CD14-positive monocyte (primary cell): ENCODE data around the gene MAMSTR. TPM values are rescaled to one million over a fixed set of nuclear protein-coding genes. Genes with fewer than 3 reads are reported as not detected.

Experiments used
- DNase-seq, 3 donors: peaks; one replicate each; pipeline ENCODE4 v3.0.0-alpha.2; 2011 to 2022
- H2AFZ ChIP-seq: 2 replicates; pipeline ENCODE4 v1.6.0; 2012; ENCODE audit warnings: mild to moderate bottlenecking, low read depth, low read length, inconsistent platforms; ENCODE audit not compliant: insufficient read depth, poor library complexity, severe bottlenecking
- H3K27ac ChIP-seq, 2 donors: 1 replicate in 1 of 2; 2 replicates in 1 of 2; pipeline ENCODE4 v1.5.1; 2012 to 2013; ENCODE audit warnings: low read length in 2 of 2, control low read depth in 1 of 2, inconsistent platforms in 1 of 2, low read depth in 1 of 2, mild to moderate bottlenecking in 1 of 2
- H3K27me3 ChIP-seq, 2 donors: one replicate each; pipeline versions ENCODE4 v1.6.0 to v1.6.1; 2011 to 2013; ENCODE audit warnings: low read length in 2 of 2; ENCODE audit not compliant: control insufficient read depth in 2 of 2, insufficient read depth in 2 of 2
- H3K36me3 ChIP-seq, 2 donors: replicated peaks in 1 of 2; 1 replicate in 1 of 2; 2 replicates in 1 of 2; pipeline versions ENCODE4 v1.5.1 to v1.6.1; 2012 to 2013; ENCODE audit warnings: low read length in 2 of 2, control low read depth in 1 of 2, inconsistent platforms in 1 of 2, mild to moderate bottlenecking in 1 of 2; ENCODE audit not compliant: insufficient read depth in 2 of 2, control insufficient read depth in 1 of 2
- H3K4me1 ChIP-seq, 2 donors: 1 replicate in 1 of 2; 2 replicates in 1 of 2; pipeline versions ENCODE4 v1.5.1 to v1.6.1; 2012 to 2013; ENCODE audit warnings: low read length in 2 of 2, control low read depth in 1 of 2, inconsistent platforms in 1 of 2, mild to moderate bottlenecking in 1 of 2, moderate library complexity in 1 of 2; ENCODE audit not compliant: insufficient read depth in 2 of 2, control insufficient read depth in 1 of 2
- H3K4me2 ChIP-seq: replicated peaks from 2 replicates; pipeline ENCODE3; 2012; ENCODE audit warnings: low read length, moderate library complexity, mild to moderate bottlenecking; ENCODE audit not compliant: poor library complexity, severe bottlenecking; ENCODE audit errors: extremely low read depth
- H3K4me3 ChIP-seq, 3 experiments: fragments of 200-600 bp in 1 of 3; sonication (generic) in 1 of 3; replicated peaks in 1 of 3; 1 replicate in 2 of 3; 2 replicates in 1 of 3; pipeline ENCODE4 v1.5.1; 2011 to 2013; ENCODE audit warnings: low read length in 3 of 3, mild to moderate bottlenecking in 3 of 3, control low read depth in 2 of 3, low read depth in 2 of 3, inconsistent platforms in 1 of 3, moderate library complexity in 1 of 3
- H3K79me2 ChIP-seq: 2 replicates; pipeline ENCODE4 v1.6.0; 2012; ENCODE audit warnings: mild to moderate bottlenecking, control low read depth, inconsistent platforms, low read length, moderate library complexity; ENCODE audit not compliant: insufficient read depth
- H3K9ac ChIP-seq: 2 replicates; pipeline ENCODE4 v1.6.0; 2017; ENCODE audit warnings: low read length, mild to moderate bottlenecking; ENCODE audit not compliant: insufficient read depth, poor library complexity, severe bottlenecking
- H3K9me3 ChIP-seq, 2 donors: replicated peaks in 1 of 2; 1 replicate in 1 of 2; 2 replicates in 1 of 2; pipeline versions ENCODE4 v1.5.1 to v1.6.1; 2012 to 2013; ENCODE audit warnings: low read length in 2 of 2, control low read depth in 1 of 2; ENCODE audit not compliant: control insufficient read depth in 1 of 2, insufficient read depth in 1 of 2
- H4K20me1 ChIP-seq: 2 replicates; pipeline ENCODE4 v1.6.0; 2012; ENCODE audit warnings: mild to moderate bottlenecking, low read length, control low read depth, moderate library complexity; ENCODE audit not compliant: insufficient read depth
- H3K27ac Mint-ChIP-seq, 7 donors: one replicate each; pipeline ENCODE4 v1.8.0; 2020; ENCODE audit warnings: mild to moderate bottlenecking in 7 of 7, mixed read lengths in 7 of 7, moderate library complexity in 6 of 7, inconsistent platforms in 2 of 7
- H3K27me3 Mint-ChIP-seq, 3 donors: one replicate each; pipeline ENCODE4 v1.8.0; 2021 to 2022; ENCODE audit warnings: low read depth in 3 of 3, mild to moderate bottlenecking in 3 of 3, mixed read lengths in 3 of 3, moderate library complexity in 3 of 3, inconsistent platforms in 1 of 3
- H3K36me3 Mint-ChIP-seq, 2 donors: one replicate each; pipeline ENCODE4 v1.8.0; 2020; ENCODE audit warnings: mixed read lengths in 2 of 2, inconsistent platforms in 1 of 2, mild to moderate bottlenecking in 1 of 2
- H3K4me1 Mint-ChIP-seq: one replicate; pipeline ENCODE4 v1.8.0; 2020; ENCODE audit warnings: mild to moderate bottlenecking, mixed read lengths
- H3K4me3 Mint-ChIP-seq, 2 donors: one replicate each; pipeline ENCODE4 v1.8.0; 2020; ENCODE audit warnings: mild to moderate bottlenecking in 2 of 2, mixed read lengths in 2 of 2, moderate library complexity in 1 of 2
- H3K9me3 Mint-ChIP-seq, 7 donors: one replicate each; pipeline ENCODE4 v1.8.0; 2020 to 2022; ENCODE audit warnings: mixed read lengths in 7 of 7, mild to moderate bottlenecking in 6 of 7, moderate library complexity in 6 of 7, inconsistent platforms in 2 of 7
- WGBS: methylation state at CpG from one replicate; pipeline ENCODE4 v1.1.5; 2013; ENCODE audit warnings: missing lambda C conversion rate; ENCODE audit not compliant: insufficient coverage; 5-methylcytosine and 5-hydroxymethylcytosine counted together
- intact Hi-C, 2 donors: fragments of 100-400 bp; cut with micrococcal nuclease; formaldehyde crosslinking; loops; one replicate each; pipeline versions ENCODE4 v1.15.0 to v1.15.1; 2023
- polyA plus RNA-seq, 3 donors: library from polyadenylated mRNA; depleted of rRNA in 1 of 3; unstranded in 2 of 3; stranded (reverse) in 1 of 3; fragments of 300-500 nt in 2 of 3; fragments of >200 nt in 1 of 3; fragmentation: Illumina TruSeq in 2 of 3; gene quantifications; 1 replicate in 2 of 3; 2 replicates in 1 of 3; pipeline ENCODE4 v1.2.3, GENCODE V29; 2012 to 2021
- TF ChIP-seq, protein P1 (sequence below): fragments of 200-600 bp; IDR thresholded peaks from one replicate; pipeline ENCODE4 v1.8.0; 2022; ENCODE audit warnings: antibody characterized with exemption, mild to moderate bottlenecking

Gene MAMSTR
- polyA plus RNA-seq, 3 donors = 0.07 TPM; not detected in 2

DNA sequence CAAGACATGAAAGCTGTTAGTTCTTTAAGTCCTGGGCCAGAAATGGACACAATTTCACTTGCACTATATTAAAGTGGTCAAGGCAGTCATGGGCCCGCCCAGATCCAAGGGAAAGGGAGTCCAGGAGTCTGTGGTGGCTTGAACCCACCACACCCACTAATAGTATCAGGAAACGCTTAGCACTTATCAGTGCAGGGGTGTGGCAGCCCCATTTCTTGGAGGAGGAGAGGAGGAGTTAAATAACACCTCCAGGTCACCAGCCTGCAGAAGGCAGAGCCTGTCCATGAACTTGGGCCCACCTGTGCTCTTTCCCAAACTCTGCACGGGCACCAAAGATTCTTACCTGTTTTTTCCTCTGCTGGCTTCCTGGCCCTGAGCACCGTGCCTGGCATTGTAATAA lies 41.3 kb downstream of the MAMSTR start:
- no peaks in the 10 kb centered on the region for H4K20me1 ChIP-seq
- H3K4me3 ChIP-seq = no peak overlapping the region
- no peak overlapping the region for H3K4me3 Mint-ChIP-seq
- no peak overlapping the region for H3K9ac ChIP-seq
- 100% methylated on average over 1 of the region's 4 CpGs for WGBS
- DNase-seq = no peak
- H3K9me3 Mint-ChIP-seq = no peaks in the 10 kb centered on the region
- H3K27me3 ChIP-seq = no peaks in the 10 kb centered on the region
- H3K36me3 ChIP-seq = no peaks in the 10 kb centered on the region
- H3K4me1 Mint-ChIP-seq = peaks cover 10% of the 10 kb centered on the region
- no peak overlapping the region for H3K27ac Mint-ChIP-seq
- H3K4me2 ChIP-seq = no peak overlapping the region
- no peaks in the 10 kb centered on the region for H3K36me3 Mint-ChIP-seq
- TF ChIP-seq, protein P1, sequence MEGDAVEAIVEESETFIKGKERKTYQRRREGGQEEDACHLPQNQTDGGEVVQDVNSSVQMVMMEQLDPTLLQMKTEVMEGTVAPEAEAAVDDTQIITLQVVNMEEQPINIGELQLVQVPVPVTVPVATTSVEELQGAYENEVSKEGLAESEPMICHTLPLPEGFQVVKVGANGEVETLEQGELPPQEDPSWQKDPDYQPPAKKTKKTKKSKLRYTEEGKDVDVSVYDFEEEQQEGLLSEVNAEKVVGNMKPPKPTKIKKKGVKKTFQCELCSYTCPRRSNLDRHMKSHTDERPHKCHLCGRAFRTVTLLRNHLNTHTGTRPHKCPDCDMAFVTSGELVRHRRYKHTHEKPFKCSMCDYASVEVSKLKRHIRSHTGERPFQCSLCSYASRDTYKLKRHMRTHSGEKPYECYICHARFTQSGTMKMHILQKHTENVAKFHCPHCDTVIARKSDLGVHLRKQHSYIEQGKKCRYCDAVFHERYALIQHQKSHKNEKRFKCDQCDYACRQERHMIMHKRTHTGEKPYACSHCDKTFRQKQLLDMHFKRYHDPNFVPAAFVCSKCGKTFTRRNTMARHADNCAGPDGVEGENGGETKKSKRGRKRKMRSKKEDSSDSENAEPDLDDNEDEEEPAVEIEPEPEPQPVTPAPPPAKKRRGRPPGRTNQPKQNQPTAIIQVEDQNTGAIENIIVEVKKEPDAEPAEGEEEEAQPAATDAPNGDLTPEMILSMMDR = no peak
- H3K9me3 ChIP-seq = no peaks in the 10 kb centered on the region
- H3K79me2 ChIP-seq = no peaks in the 10 kb centered on the region
- no peak overlapping the region for H3K27ac ChIP-seq
- peaks cover 4 to 8% (median 7%) of the 10 kb centered on the region in 3 donors for H3K27me3 Mint-ChIP-seq
- peaks cover 0 to 7% of the 10 kb centered on the region in 2 donors for H3K4me1 ChIP-seq
- H2AFZ ChIP-seq = no peak overlapping the region
- intact Hi-C loops = loop anchor here in 1 of 2 donors (5.0 kb wide), 1 partner anchor 36 kb away; no protein-coding TSS in a partner anchor

DNA sequence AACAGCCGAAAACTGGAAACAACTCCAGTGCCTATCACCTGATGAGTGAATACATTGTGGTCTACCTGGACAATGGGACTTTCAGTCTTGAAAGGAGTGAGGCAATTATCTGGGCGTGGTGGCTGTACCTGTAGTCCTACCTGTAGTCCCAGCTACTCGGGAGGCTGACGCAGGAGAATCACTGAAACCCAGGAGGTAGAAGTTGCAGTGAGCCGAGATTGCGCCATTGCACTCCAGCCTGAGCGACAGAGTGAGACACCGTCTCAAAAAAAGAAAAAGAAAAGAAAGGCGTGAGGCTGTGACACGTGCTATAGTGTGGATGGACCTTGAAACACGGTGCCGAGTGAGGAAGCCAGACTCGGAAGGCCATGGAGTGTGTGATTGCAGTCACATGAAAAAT lies 42.6 kb downstream of the MAMSTR start:
- Histone ChIP-seq H3K36me3 (no peaks in the 10 kb centered on the region), H3K27ac (no peak overlapping the region), H3K4me3 (no peak overlapping the region), H4K20me1 (no peaks in the 10 kb centered on the region), H3K9ac (no peak overlapping the region), H3K4me1 (peaks cover 0 to 7% of the 10 kb centered on the region in 2 donors), H3K27me3 (no peaks in the 10 kb centered on the region), H3K9me3 (no peaks in the 10 kb centered on the region), H3K79me2 (no peaks in the 10 kb centered on the region), H3K4me2 (no peak overlapping the region), H2AFZ (no peak overlapping the region)
- Mint-ChIP-seq H3K4me3 (no peak overlapping the region), H3K4me1 (peaks cover 8% of the 10 kb centered on the region), H3K27ac (peak overlapping the region in 1 of 7 donors; percentile 49), H3K27me3 (peaks cover 4 to 8% (median 5%) of the 10 kb centered on the region in 3 donors), H3K9me3 (no peaks in the 10 kb centered on the region), H3K36me3 (no peaks in the 10 kb centered on the region)
- no peak for DNase-seq
- intact Hi-C loops = loop anchor here in 1 of 2 donors (5.0 kb wide), 1 partner anchor 35 kb away; no protein-coding TSS in a partner anchor
- TF ChIP-seq, protein P1 = no peak
- WGBS = 93% methylated on average over 13 of the region's 13 CpGs
